Heart right ventricle (tissue), 16 donors: ENCODE measurements around the gene RAG2. TPM values are rescaled to one million over a fixed set of nuclear protein-coding genes. Genes with fewer than 3 reads are reported as not detected.

Experiments used
- ATAC-seq, 8 donors: fragments of 200-7000 bp; cut with Tn5 transposase; one replicate each; pipeline ENCODE4 v1.9.1; 2020; ENCODE audit warnings: mild to moderate bottlenecking in 8 of 8, moderate library complexity in 8 of 8, moderate number of reproducible peaks in 1 of 8
- DNase-seq, 2 donors: peaks; one replicate each; pipeline ENCODE4 v3.0.0-alpha.2; 2020
- H3K27ac ChIP-seq, 10 donors: fragments of 200-600 bp; sonication (generic) in 2 of 10; one replicate each; pipeline versions ENCODE4 v1.5.0 to v1.8.0; 2020 to 2022; ENCODE audit warnings: mild to moderate bottlenecking in 3 of 10
- H3K27me3 ChIP-seq, 7 donors: fragments of 200-600 bp; one replicate each; pipeline ENCODE4 v1.8.0; 2021 to 2022; ENCODE audit warnings: mild to moderate bottlenecking in 2 of 7
- H3K36me3 ChIP-seq, 9 donors: fragments of 200-600 bp; sonication (generic) in 1 of 9; one replicate each; pipeline versions ENCODE4 v1.5.0 to v1.8.0; 2020 to 2022; ENCODE audit warnings: mild to moderate bottlenecking in 2 of 9
- H3K4me1 ChIP-seq, 9 donors: fragments of 200-600 bp; sonication (generic) in 1 of 9; one replicate each; pipeline versions ENCODE4 v1.5.0 to v1.8.0; 2020 to 2022; ENCODE audit warnings: mild to moderate bottlenecking in 4 of 9
- H3K4me3 ChIP-seq, 10 donors: fragments of 200-600 bp; sonication (generic) in 2 of 10; one replicate each; pipeline versions ENCODE4 v1.5.0 to v1.8.0; 2020 to 2022; ENCODE audit warnings: mild to moderate bottlenecking in 7 of 10, moderate library complexity in 2 of 10
- H3K9me3 ChIP-seq, 11 donors: fragments of 200-600 bp in 10 of 11; sonication (generic) in 2 of 11; one replicate each; pipeline versions ENCODE4 v1.5.0 to v1.8.0; 2013 to 2022; ENCODE audit warnings: mild to moderate bottlenecking in 2 of 11, control low read depth in 1 of 11, moderate library complexity in 1 of 11
- WGBS, 2 donors: extraction: QIAGEN DNeasy Blood & Tissue Kit; methylation state at CpG; one replicate each; pipeline ENCODE4 v1.1.7; 2013; ENCODE audit warnings: inconsistent platforms in 1 of 2; 5-methylcytosine and 5-hydroxymethylcytosine counted together
- intact Hi-C, 10 donors: fragments of 100-400 bp; cut with DNase I; formaldehyde crosslinking; loops; one replicate each; pipeline versions ENCODE4 v1.11.1 to v1.14.2; 2022
- polyA plus RNA-seq, 2 donors: library from polyadenylated mRNA; stranded (reverse); fragments of 200-250 nt; gene quantifications; one replicate each; pipeline ENCODE4 v1.2.3, GENCODE V29; 2013
- total RNA-seq, 10 donors: library from RNA; stranded (reverse); fragmentation: NEBNext Ultra II Directional in 3 of 10; extraction: Animal tissue kit (Norgen Biotek cat#: 25700) in 3 of 10; gene quantifications; one replicate each; pipeline versions ENCODE4 v1.2.1 to v1.2.4, GENCODE V29; 2021 to 2023
- TF ChIP-seq, protein P1 (sequence below), 9 donors: fragments of 200-600 bp; sonication (generic) in 2 of 9; IDR thresholded peaks; one replicate each; pipeline versions ENCODE4 v1.5.0 to v1.8.0; 2021 to 2022; ENCODE audit warnings: antibody characterized with exemption in 9 of 9, mild to moderate bottlenecking in 5 of 9, moderate library complexity in 1 of 9
- donor health status: Arrhythmogenic right ventricular cardiomyopathy.
- donor health status: ischemic (EF 13 %, LVEDD 7.1; RV severe dilation, severe dysfunction).
- donor health status: healthy with polysubstance abuse.
- donor health status: DM: no; HTN: yes; CAD: no.
- donor health status: DM: no; HTN: no; CAD: no.
- donor health status: ischemic (EF 25% LVEDD 6.9; RV normal size, moderate dysfunction).
- donor health status: ischemic (EF 25% LVEDD 5.7; RV mildly dilated, moderate dysfunction).
- donor health status: healthy.
- donor health status: DM: yes; HTN: yes; CAD: no.
- donor health status: Ischemic cardiomyopathy.
- donor health status: ischemic (EF 35%, LVEDD 5.7; RV mildly dilated, moderate dysfunction).
- donor health status: nonischemic (EF 11% LVEDD 7.7; RV severe dilation, severe dysfunction).
- donor health status: DM: yes; HTN: yes; CAD: no.
- donor health status: PGD.
- donor health status: ischemic (EF 29% LVEDD 5.4; RV normal size, mild dysfunction).
- donor health status: nonischemic (EF 23%, LVEDD 6.1; RV moderate dilation, normal function).

The RAG2 gene
- total and polyA plus RNA-seq, 12 donors = not detected

- Histone ChIP-seq H3K27me3 (no peaks in the 10 kb centered on the region), H3K4me3 (no peak overlapping the region), H3K27ac (no peak overlapping the region), H3K36me3 (no peaks in the 10 kb centered on the region), H3K4me1 (peaks cover 0 to 15% (median 0%) of the 10 kb centered on the region in 9 donors), H3K9me3 (peaks cover 0 to 8% (median 0%) of the 10 kb centered on the region in 11 donors)
- ATAC-seq (no peak), DNase-seq (no peak)
- 89 to 93% methylated on average over 2 of the region's 2 CpGs for WGBS, 2 donors
- intact Hi-C loops = no loop called here
- TF ChIP-seq, protein P1, sequence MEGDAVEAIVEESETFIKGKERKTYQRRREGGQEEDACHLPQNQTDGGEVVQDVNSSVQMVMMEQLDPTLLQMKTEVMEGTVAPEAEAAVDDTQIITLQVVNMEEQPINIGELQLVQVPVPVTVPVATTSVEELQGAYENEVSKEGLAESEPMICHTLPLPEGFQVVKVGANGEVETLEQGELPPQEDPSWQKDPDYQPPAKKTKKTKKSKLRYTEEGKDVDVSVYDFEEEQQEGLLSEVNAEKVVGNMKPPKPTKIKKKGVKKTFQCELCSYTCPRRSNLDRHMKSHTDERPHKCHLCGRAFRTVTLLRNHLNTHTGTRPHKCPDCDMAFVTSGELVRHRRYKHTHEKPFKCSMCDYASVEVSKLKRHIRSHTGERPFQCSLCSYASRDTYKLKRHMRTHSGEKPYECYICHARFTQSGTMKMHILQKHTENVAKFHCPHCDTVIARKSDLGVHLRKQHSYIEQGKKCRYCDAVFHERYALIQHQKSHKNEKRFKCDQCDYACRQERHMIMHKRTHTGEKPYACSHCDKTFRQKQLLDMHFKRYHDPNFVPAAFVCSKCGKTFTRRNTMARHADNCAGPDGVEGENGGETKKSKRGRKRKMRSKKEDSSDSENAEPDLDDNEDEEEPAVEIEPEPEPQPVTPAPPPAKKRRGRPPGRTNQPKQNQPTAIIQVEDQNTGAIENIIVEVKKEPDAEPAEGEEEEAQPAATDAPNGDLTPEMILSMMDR (IDR thresholded peaks at IDR 0.05) = no peak
Observed at GRCh38 chr11:36581536-36581935, 16.5 kb downstream of the RAG2 start.

DNA sequence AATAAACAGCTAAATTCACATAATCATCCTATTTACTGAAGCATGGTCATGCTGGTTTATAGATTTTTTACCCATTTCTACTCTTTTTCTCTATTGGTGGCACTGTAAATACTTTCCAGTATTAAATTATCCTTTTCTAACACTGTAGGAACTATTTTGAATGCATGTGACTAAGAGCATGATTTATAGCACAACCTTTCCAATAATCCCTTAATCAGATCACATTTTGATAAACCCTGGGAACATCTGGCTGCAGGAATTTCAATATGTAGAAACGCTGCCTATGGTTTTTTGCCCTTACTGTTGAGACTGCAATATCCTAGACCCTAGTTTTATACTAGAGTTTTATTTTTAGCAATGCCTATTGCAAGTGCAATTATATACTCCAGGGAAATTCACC lies 19.6 kb downstream of the RAG2 start:
- intact Hi-C loops = no loop called here
- no peak overlapping the region for H3K4me3 ChIP-seq
- H3K4me1 ChIP-seq = peaks cover 0 to 15% (median 0%) of the 10 kb centered on the region in 9 donors
- H3K27ac ChIP-seq = no peak overlapping the region
- DNase-seq (no peak), ATAC-seq (no peak)
- 41 to 58% methylated on average over 1 of the region's 1 CpG for WGBS, 2 donors
- H3K36me3 ChIP-seq = peaks cover 0 to 13% (median 0%) of the 10 kb centered on the region in 9 donors
- peaks cover 0 to 8% (median 0%) of the 10 kb centered on the region in 11 donors for H3K9me3 ChIP-seq
- H3K27me3 ChIP-seq = no peaks in the 10 kb centered on the region
- TF ChIP-seq, protein P1 (IDR thresholded peaks at IDR 0.05) = no peak

DNA sequence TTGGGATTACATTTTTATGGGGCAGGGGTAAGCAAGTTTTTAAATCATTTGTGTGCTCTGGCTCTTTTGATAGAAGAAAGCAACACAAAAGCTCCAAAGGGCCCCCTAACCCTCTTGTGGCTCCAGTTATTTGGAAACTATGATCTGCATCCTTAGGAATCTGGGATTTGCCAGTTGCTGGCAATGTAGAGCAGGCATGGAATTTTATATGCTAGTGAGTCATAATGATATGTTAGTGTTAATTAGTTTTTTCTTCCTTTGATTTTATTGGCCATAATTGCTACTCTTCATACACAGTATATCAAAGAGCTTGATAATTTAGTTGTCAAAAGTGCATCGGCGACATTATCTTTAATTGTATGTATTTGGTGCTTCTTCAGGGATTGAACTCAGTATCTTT lies 20.2 kb downstream of the RAG2 start:
- ATAC-seq (peak in 2 of 8 donors; percentile 49 to 70), DNase-seq (no peak)
- intact Hi-C loops = no loop called here
- peaks cover 0 to 15% (median 0%) of the 10 kb centered on the region in 9 donors for H3K36me3 ChIP-seq
- WGBS, 2 donors = 74 to 80% methylated on average over 2 of the region's 2 CpGs
- no peak overlapping the region for H3K27ac ChIP-seq
- peaks cover 0 to 8% (median 0%) of the 10 kb centered on the region in 11 donors for H3K9me3 ChIP-seq
- H3K27me3 ChIP-seq = no peaks in the 10 kb centered on the region
- TF ChIP-seq, protein P1 (IDR thresholded peaks at IDR 0.05) = no peak
- H3K4me3 ChIP-seq = no peak overlapping the region
- peaks cover 0 to 15% (median 0%) of the 10 kb centered on the region in 9 donors for H3K4me1 ChIP-seq

DNA sequence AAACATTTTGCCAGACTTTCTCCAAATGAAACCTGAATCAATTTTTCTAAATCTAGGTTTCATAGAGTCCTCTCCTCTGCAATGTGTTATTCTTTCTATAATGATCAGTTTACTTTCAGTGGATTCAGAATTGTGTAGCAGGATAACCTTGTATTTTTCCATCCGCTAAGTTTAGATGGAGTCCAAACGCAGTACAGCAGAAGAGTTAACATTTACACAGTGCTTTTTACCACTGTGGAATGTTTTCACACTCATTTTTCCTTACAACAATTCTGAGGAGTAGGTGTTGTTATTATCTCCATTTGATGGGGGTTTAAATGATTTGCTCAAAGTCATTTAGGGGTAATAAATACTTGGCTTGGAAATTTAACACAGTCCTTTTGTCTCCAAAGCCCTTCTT lies 20.7 kb downstream of the RAG2 start:
- ATAC-seq (no peak), DNase-seq (no peak)
- H3K36me3 ChIP-seq = peaks cover 0 to 15% (median 0%) of the 10 kb centered on the region in 9 donors
- peaks cover 0 to 15% (median 0%) of the 10 kb centered on the region in 9 donors for H3K4me1 ChIP-seq
- H3K27me3 ChIP-seq = no peaks in the 10 kb centered on the region
- H3K4me3 ChIP-seq = no peak overlapping the region
- intact Hi-C loops = no loop called here
- H3K9me3 ChIP-seq = peaks cover 0 to 8% (median 0%) of the 10 kb centered on the region in 11 donors
- TF ChIP-seq, protein P1 (IDR thresholded peaks at IDR 0.05) = no peak
- WGBS, 2 donors = 76 to 87% methylated on average over 2 of the region's 2 CpGs
- H3K27ac ChIP-seq = no peak overlapping the region
